A549 (cell line): ENCODE measurements around the gene SPG21. TPM values are rescaled to one million over a fixed set of nuclear protein-coding genes. Genes with fewer than 3 reads are reported as not detected.

ENCODE experiments used
- ATAC-seq, 2 experiments: fragments of 200-7000 bp in 1 of 2; fragments of >200 bp in 1 of 2; cut with Nextera tagmentation in 1 of 2; cut with Tn5 transposase in 1 of 2; 3 replicates each; pipeline versions ENCODE4 v1.8.0 to v1.9.1; 2018 to 2020; ENCODE audit warnings: mild to moderate bottlenecking in 1 of 2, moderate library complexity in 1 of 2
- CTCF ChIA-PET: fragments of 300-600 bp; sonication (Branson Sonifier 250); formaldehyde crosslinking; extraction: SDS; loops from one replicate; lab custom pipeline; 2021; ENCODE audit warnings: antibody characterized with exemption, inconsistent platforms; lab: Yijun Ruan, JAX
- POLR2A ChIA-PET: fragments of 350-600 bp; formaldehyde crosslinking; extraction: SDS; loops from one replicate; lab custom pipeline; 2021; ENCODE audit warnings: antibody characterized with exemption, inconsistent platforms; lab: Yijun Ruan, JAX
- DNase-seq, 2 experiments: peaks; one replicate each; pipeline versions ENCODE4 v3.0.0 to v3.0.0-alpha.2; 2011 to 2016; ENCODE audit warnings: low read depth in 1 of 2, low spot score in 1 of 2
- FAIRE-seq: peaks from 2 replicates; lab custom pipeline; 2011; peaks lifted over from hg19 to GRCh38; lab: Jason Lieb, UNC
- H3K27ac ChIP-seq, 2 experiments: fragments of >200 bp; sonication (Bioruptor Twin); formaldehyde crosslinking; 3 replicates each; pipeline ENCODE4 v1.5.1; 2016 to 2017
- H3K4me1 ChIP-seq: fragments of >200 bp; sonication (Bioruptor Twin); formaldehyde crosslinking; 3 replicates; pipeline ENCODE4 v1.6.1; 2016
- H3K4me2 ChIP-seq: fragments of >200 bp; sonication (Bioruptor Twin); formaldehyde crosslinking; 3 replicates; pipeline ENCODE4 v1.6.1; 2016
- H3K4me3 ChIP-seq: fragments of >200 bp; sonication (Bioruptor Twin); formaldehyde crosslinking; 3 replicates; pipeline ENCODE4 v1.5.1; 2016
- H3K9me3 ChIP-seq: fragments of >200 bp; sonication (Bioruptor Twin); formaldehyde crosslinking; 3 replicates; pipeline ENCODE4 v1.6.1; 2016
- BHLHE40 ChIP-seq: IDR thresholded peaks from 2 replicates; pipeline ENCODE4 v1.6.1; 2012; ENCODE audit warnings: low read depth, low read length, inconsistent platforms
- CHD2 ChIP-seq: fragments of 150-350 bp; IDR thresholded peaks from 2 replicates; pipeline ENCODE4 v1.6.1; 2014; ENCODE audit warnings: low read length; ENCODE audit not compliant: partially characterized antibody
- CHD4 ChIP-seq: fragments of 200-600 bp; sonication (generic); IDR thresholded peaks from 2 replicates; pipeline ENCODE4 v1.6.1; 2016; ENCODE audit warnings: antibody characterized with exemption, mild to moderate bottlenecking, borderline replicate concordance
- EHF ChIP-seq: fragments of 250-450 bp; sonication (Bioruptor Pico); IDR thresholded peaks from 2 replicates; pipeline ENCODE4 v1.5.0; 2020; ENCODE audit warnings: mild to moderate bottlenecking
- FOSL2 ChIP-seq, 2 experiments: fragments of 450-650 bp in 1 of 2; fragments of >200 bp in 1 of 2; sonication (Bioruptor Twin) in 1 of 2; formaldehyde crosslinking; IDR thresholded peaks; 2 replicates each; pipeline versions ENCODE4 v1.5.0 to v1.6.1; 2016 to 2020; ENCODE audit warnings: mild to moderate bottlenecking in 1 of 2, moderate library complexity in 1 of 2
- GATA3 ChIP-seq: IDR thresholded peaks from 2 replicates; pipeline ENCODE4 v1.6.1; 2012; ENCODE audit warnings: borderline replicate concordance
- HEYL ChIP-seq: fragments of 250-450 bp; sonication (Bioruptor Pico); IDR thresholded peaks from 2 replicates; pipeline ENCODE4 v1.8.0; 2021; ENCODE audit warnings: mild to moderate bottlenecking, moderate library complexity
- HOXB13 ChIP-seq: fragments of 250-450 bp; sonication (Bioruptor Pico); IDR thresholded peaks from 2 replicates; pipeline ENCODE4 v1.5.0; 2020; ENCODE audit warnings: low read depth, mild to moderate bottlenecking, moderate library complexity
- JUNB ChIP-seq: fragments of >200 bp; sonication (Bioruptor Twin); formaldehyde crosslinking; IDR thresholded peaks from 2 replicates; pipeline ENCODE4 v1.6.1; 2016
- MAFK ChIP-seq: fragments of 450-650 bp; IDR thresholded peaks from 2 replicates; pipeline ENCODE4 v1.6.1; 2014; ENCODE audit not compliant: partially characterized antibody
- MAZ ChIP-seq: fragments of 150-350 bp; IDR thresholded peaks from 2 replicates; pipeline ENCODE4 v1.6.1; 2014; ENCODE audit warnings: antibody characterized with exemption, low read depth, low read length, borderline replicate concordance
- MYC ChIP-seq: IDR thresholded peaks from 2 replicates; pipeline ENCODE4 v1.6.1; 2012; ENCODE audit warnings: mild to moderate bottlenecking, inconsistent platforms, low read length, improper control_type of control experiment, borderline replicate concordance
- NPAS2 ChIP-seq: fragments of 250-450 bp; sonication (Bioruptor Pico); IDR thresholded peaks from 2 replicates; pipeline ENCODE4 v1.8.0; 2022; ENCODE audit warnings: mild to moderate bottlenecking, moderate library complexity, borderline replicate concordance
- NR3C1 ChIP-seq: fragments of >200 bp; sonication (Bioruptor Twin); formaldehyde crosslinking; IDR thresholded peaks from 3 replicates; pipeline ENCODE4 v1.6.1; 2017
- PHF8 ChIP-seq: fragments of 200-600 bp; sonication (generic); IDR thresholded peaks from 2 replicates; pipeline ENCODE4 v1.6.1; 2016; ENCODE audit warnings: low read depth, mild to moderate bottlenecking, antibody characterized with exemption, moderate library complexity, borderline replicate concordance
- POLR2AphosphoS2 ChIP-seq: conservative IDR thresholded peaks from 2 replicates; pipeline ENCODE4 v1.6.1; 2012; ENCODE audit warnings: low read length, improper control_type of control experiment, inconsistent platforms
- RCOR1 ChIP-seq: fragments of 150-350 bp; IDR thresholded peaks from 2 replicates; pipeline ENCODE4 v1.6.1; 2014; ENCODE audit warnings: antibody characterized with exemption, low read length, low read depth
- RNF2 ChIP-seq: fragments of 200-600 bp; sonication (generic); IDR thresholded peaks from 2 replicates; pipeline ENCODE4 v1.6.1; 2016; ENCODE audit warnings: low read depth, mild to moderate bottlenecking, antibody characterized with exemption, moderate library complexity, borderline replicate concordance
- SREBF2 ChIP-seq: fragments of 450-650 bp; IDR thresholded peaks from 2 replicates; pipeline ENCODE4 v1.6.1; 2014; ENCODE audit warnings: mild to moderate bottlenecking, moderate library complexity
- TFCP2L1 ChIP-seq: fragments of 250-450 bp; sonication (Bioruptor Pico); IDR thresholded peaks from 2 replicates; pipeline ENCODE4 v1.5.0; 2021; ENCODE audit warnings: mild to moderate bottlenecking
- WGBS: methylation state at CpG from one replicate; pipeline ENCODE4 v1.1.6; 2017; ENCODE audit errors: missing lambda C conversion rate; 5-methylcytosine and 5-hydroxymethylcytosine counted together
- polyA plus RNA-seq, 4 experiments: library from polyadenylated mRNA; depleted of rRNA in 3 of 4; stranded (reverse); fragments of >200 nt; fragmentation: RNase III in 1 of 4; extraction: RNeasy Plus Mini Kit Qiagen cat#74134 plus additional on column Dnase treatment in 1 of 4; gene quantifications; 2 replicates in 3 of 4; 3 replicates in 1 of 4; pipeline ENCODE4 v1.2.3, GENCODE V29; 2011 to 2017
- TF ChIP-seq, protein P1 (sequence below): fragments of 200-600 bp; sonication (generic); IDR thresholded peaks from 2 replicates; pipeline ENCODE4 v1.6.1; 2016; ENCODE audit warnings: antibody characterized with exemption, mild to moderate bottlenecking, moderate library complexity
- TF ChIP-seq, protein P2 (sequence below): fragments of 150-350 bp; IDR thresholded peaks from 2 replicates; pipeline ENCODE4 v1.6.1; 2014; ENCODE audit warnings: low read depth, mild to moderate bottlenecking, low read length
- TF ChIP-seq, protein P3 (sequence below): IDR thresholded peaks from 2 replicates; pipeline ENCODE4 v1.6.1; 2012; ENCODE audit warnings: low read depth, borderline replicate concordance
- TF ChIP-seq, protein P4 (sequence below): fragments of 250-450 bp; sonication (Bioruptor Pico); IDR thresholded peaks from 2 replicates; pipeline ENCODE4 v1.5.0; 2020; ENCODE audit warnings: low read depth, mild to moderate bottlenecking, moderate library complexity

The SPG21 gene
- polyA plus RNA-seq, 2 of the 4 experiments (the other 2 are of a cell fraction), result 117 to 155 TPM

DNA sequence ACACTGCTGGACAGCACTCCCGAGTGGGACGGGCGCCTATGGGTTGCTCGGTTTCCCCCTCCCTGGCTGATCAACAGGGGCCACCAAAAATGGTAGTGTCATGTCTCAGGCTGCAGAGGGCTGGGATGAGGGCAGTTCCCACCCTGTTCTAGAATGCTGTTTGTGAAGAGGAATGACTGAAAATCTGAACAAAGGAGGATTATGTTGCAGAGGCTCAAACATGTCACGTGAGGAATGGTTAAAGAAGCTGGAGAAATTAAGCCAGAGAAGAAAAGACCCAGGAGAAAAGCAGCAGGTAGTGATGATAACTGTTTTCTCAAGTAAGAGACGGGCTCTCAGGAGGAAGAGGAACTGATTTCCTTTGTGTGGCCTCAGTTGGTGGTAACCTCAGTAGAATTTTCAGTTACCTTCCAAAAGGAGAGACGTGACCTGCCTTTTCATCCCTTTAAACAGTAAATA is 10.4 kb downstream of the SPG21 start (continued):
- TF ChIP-seq, protein P1, sequence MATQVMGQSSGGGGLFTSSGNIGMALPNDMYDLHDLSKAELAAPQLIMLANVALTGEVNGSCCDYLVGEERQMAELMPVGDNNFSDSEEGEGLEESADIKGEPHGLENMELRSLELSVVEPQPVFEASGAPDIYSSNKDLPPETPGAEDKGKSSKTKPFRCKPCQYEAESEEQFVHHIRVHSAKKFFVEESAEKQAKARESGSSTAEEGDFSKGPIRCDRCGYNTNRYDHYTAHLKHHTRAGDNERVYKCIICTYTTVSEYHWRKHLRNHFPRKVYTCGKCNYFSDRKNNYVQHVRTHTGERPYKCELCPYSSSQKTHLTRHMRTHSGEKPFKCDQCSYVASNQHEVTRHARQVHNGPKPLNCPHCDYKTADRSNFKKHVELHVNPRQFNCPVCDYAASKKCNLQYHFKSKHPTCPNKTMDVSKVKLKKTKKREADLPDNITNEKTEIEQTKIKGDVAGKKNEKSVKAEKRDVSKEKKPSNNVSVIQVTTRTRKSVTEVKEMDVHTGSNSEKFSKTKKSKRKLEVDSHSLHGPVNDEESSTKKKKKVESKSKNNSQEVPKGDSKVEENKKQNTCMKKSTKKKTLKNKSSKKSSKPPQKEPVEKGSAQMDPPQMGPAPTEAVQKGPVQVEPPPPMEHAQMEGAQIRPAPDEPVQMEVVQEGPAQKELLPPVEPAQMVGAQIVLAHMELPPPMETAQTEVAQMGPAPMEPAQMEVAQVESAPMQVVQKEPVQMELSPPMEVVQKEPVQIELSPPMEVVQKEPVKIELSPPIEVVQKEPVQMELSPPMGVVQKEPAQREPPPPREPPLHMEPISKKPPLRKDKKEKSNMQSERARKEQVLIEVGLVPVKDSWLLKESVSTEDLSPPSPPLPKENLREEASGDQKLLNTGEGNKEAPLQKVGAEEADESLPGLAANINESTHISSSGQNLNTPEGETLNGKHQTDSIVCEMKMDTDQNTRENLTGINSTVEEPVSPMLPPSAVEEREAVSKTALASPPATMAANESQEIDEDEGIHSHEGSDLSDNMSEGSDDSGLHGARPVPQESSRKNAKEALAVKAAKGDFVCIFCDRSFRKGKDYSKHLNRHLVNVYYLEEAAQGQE, result no peak
- TF ChIP-seq RCOR1 (no peak), CHD2 (no peak), HOXB13 (no peak), MAZ (no peak), CHD4 (no peak)
- TF ChIP-seq, protein P2, sequence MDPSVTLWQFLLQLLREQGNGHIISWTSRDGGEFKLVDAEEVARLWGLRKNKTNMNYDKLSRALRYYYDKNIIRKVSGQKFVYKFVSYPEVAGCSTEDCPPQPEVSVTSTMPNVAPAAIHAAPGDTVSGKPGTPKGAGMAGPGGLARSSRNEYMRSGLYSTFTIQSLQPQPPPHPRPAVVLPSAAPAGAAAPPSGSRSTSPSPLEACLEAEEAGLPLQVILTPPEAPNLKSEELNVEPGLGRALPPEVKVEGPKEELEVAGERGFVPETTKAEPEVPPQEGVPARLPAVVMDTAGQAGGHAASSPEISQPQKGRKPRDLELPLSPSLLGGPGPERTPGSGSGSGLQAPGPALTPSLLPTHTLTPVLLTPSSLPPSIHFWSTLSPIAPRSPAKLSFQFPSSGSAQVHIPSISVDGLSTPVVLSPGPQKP, result no peak
- TF ChIP-seq, all 56 proteins: peak for 0

DNA sequence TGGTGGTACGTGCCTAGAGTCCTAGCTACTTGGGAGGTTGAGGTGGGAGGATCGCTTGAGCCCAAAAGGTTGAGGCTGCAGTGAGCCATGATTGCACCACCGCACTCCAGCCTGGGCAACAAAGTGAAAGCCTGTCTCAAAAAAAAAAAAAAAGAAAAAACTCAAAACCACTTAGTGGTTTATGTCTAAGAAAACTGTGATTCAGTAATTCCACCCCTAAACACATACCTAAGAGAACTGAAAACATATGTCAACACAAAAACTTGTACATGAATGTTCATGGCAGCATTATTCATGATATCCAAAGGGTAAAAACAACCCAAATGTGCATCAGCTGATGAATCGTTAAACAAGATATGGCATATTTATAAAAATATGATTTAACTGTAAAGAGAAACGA is 14.3 kb downstream of the SPG21 start:
- Histone ChIP-seq H3K27ac (no peak overlapping the region), H3K4me3 (no peak overlapping the region), H3K4me2 (no peak overlapping the region)
- 83% methylated on average over 5 of the region's 5 CpGs for WGBS
- CTCF ChIA-PET, result no interaction called here
- no peak for FAIRE-seq
- no peak for DNase-seq
- TF ChIP-seq GATA3, result no peak
- no peak for TF ChIP-seq POLR2AphosphoS2
- no peak for TF ChIP-seq MYC
- TF ChIP-seq NPAS2 (CRISPR knock-in tag), result no peak
- no peak for TF ChIP-seq HEYL
- no peak for TF ChIP-seq RCOR1
- TF ChIP-seq NR3C1, result no peak
- TF ChIP-seq, all 56 proteins: peak for 0
- no peak for ATAC-seq
- H3K4me1 ChIP-seq, result no peaks in the 10 kb centered on the region
- POLR2A ChIA-PET, result no interaction called here
- H3K9me3 ChIP-seq, result no peaks in the 10 kb centered on the region

DNA sequence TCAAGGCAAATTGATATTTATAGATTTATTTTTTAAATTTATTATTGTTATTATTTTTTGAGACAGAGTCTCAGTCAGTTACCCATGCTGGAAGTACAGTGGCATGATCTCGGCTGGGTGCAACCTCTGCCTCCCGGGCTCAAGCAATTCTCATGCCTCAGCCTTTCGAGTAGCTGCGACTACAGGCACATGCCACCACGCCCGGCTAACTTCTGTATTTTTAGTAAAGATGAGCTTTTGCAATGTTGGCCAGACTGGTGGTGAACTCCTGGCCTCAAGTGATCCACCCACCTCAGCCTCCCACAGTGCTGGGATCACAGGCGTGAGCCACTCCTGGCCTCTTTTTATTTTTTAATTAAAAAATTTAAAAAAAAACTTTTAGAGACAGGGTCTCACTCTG is 19.0 kb downstream of the SPG21 start:
- Histone ChIP-seq H3K4me2 (no peak overlapping the region), H3K9me3 (no peaks in the 10 kb centered on the region), H3K4me3 (no peak overlapping the region), H3K27ac (no peak overlapping the region), H3K4me1 (no peaks in the 10 kb centered on the region)
- ChIA-PET CTCF (interaction anchor here (0.6 to 1.8 kb wide), 2 partner anchors 12 to 161 kb away, joined by 3 to 6 read pairs; no protein-coding TSS in a partner anchor), POLR2A (no interaction called here)
- 96% methylated on average over 7 of the region's 7 CpGs for WGBS
- DNase-seq (no peak), FAIRE-seq (no peak), ATAC-seq (no peak)
- no peak for TF ChIP-seq FOSL2 (IDR thresholded peaks at IDR 0.05)
- TF ChIP-seq FOSL2 (CRISPR knock-in tag; IDR thresholded peaks at IDR 0.05), result no peak
- TF ChIP-seq RNF2, result no peak
- TF ChIP-seq, protein P3, sequence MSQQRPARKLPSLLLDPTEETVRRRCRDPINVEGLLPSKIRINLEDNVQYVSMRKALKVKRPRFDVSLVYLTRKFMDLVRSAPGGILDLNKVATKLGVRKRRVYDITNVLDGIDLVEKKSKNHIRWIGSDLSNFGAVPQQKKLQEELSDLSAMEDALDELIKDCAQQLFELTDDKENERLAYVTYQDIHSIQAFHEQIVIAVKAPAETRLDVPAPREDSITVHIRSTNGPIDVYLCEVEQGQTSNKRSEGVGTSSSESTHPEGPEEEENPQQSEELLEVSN, result no peak
- TF ChIP-seq EHF (CRISPR knock-in tag), result no peak
- no peak for TF ChIP-seq BHLHE40
- TF ChIP-seq, protein P2, result no peak
- no peak for TF ChIP-seq MAFK
- no peak for TF ChIP-seq HEYL
- TF ChIP-seq TFCP2L1, result no peak
- TF ChIP-seq PHF8, result no peak
- TF ChIP-seq SREBF2, result no peak
- TF ChIP-seq, protein P4, sequence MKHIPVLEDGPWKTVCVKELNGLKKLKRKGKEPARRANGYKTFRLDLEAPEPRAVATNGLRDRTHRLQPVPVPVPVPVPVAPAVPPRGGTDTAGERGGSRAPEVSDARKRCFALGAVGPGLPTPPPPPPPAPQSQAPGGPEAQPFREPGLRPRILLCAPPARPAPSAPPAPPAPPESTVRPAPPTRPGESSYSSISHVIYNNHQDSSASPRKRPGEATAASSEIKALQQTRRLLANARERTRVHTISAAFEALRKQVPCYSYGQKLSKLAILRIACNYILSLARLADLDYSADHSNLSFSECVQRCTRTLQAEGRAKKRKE (CRISPR knock-in tag), result no peak
- TF ChIP-seq, protein P1, result no peak
- TF ChIP-seq JUNB, result no peak
